NCI-H2029 treated with DMSO at 0.1 percent for 48 hours (cell line): ENCODE results near the gene EPN2.

Source experiments
- DNase-seq: peaks from one replicate; lab custom pipeline; 2025; lab: John Stamatoyannopoulos, UW

The EPN2 gene

GRCh38 chr17:19365833-19366636 is 128.9 kb downstream of the EPN2 start:
- DNase-seq = no peak

GRCh38 chr17:19366637-19366972 is 129.4 kb downstream of the EPN2 start:
- no peak for DNase-seq

- no peak for DNase-seq
These were observed 131.1 kb downstream of the EPN2 start for GRCh38 chr17:19368229-19368628.

- DNase-seq = no peak
These were observed 132.1 kb downstream of the EPN2 start for GRCh38 chr17:19369107-19369778.

- DNase-seq = no peak
These were observed 132.8 kb downstream of the EPN2 start for GRCh38 chr17:19369846-19370492.

- DNase-seq = no peak
These were observed 133.4 kb downstream of the EPN2 start for GRCh38 chr17:19370493-19370960.

GRCh38 chr17:19371259-19372010 is 134.3 kb downstream of the EPN2 start:
- no peak for DNase-seq

- no peak for DNase-seq
These were observed 134.8 kb downstream of the EPN2 start for GRCh38 chr17:19372011-19372370.

- DNase-seq = no peak
These were observed 135.3 kb downstream of the EPN2 start for GRCh38 chr17:19372439-19372838.

GRCh38 chr17:19372866-19373504 is 135.8 kb downstream of the EPN2 start:
- no peak for DNase-seq

- DNase-seq = no peak
These were observed 137.0 kb downstream of the EPN2 start for GRCh38 chr17:19374136-19374535.

- DNase-seq = no peak
These were observed 138.6 kb downstream of the EPN2 start for GRCh38 chr17:19375732-19376131.

GRCh38 chr17:19376811-19377210 is 139.6 kb downstream of the EPN2 start:
- DNase-seq = no peak

- peak; percentile 86 for DNase-seq
These were observed 140.6 kb downstream of the EPN2 start for GRCh38 chr17:19377602-19378415.

- DNase-seq = no peak
These were observed 141.5 kb downstream of the EPN2 start, which contains the start of gene MAPK7 for GRCh38 chr17:19378416-19379360. Gene MAPK7 (plus strand): TSS chr17:19378498. CDS start chr17:19378901, 403 bp downstream.

- DNase-seq = no peak
These were observed 142.3 kb downstream of the EPN2 start for GRCh38 chr17:19379361-19380065.

GRCh38 chr17:19380481-19381301 is 143.5 kb downstream of the EPN2 start:
- DNase-seq = no peak

GRCh38 chr17:19381361-19381740 is 144.2 kb downstream of the EPN2 start:
- DNase-seq = no peak
